ENCODE results near the gene IL1B.

IL1B gene

GRCh38 chr2:112829101-112829960 lies 7.2 kb downstream of the IL1B start:
- no peak for DNase-seq

- DNase-seq: no peak
Observed at GRCh38 chr2:112828251-112828691, 8.3 kb downstream of the IL1B start.

- DNase-seq: no peak
Observed at GRCh38 chr2:112827604-112828185, 8.9 kb downstream of the IL1B start.

GRCh38 chr2:112827009-112827408 lies 9.6 kb downstream of the IL1B start:
- no peak for DNase-seq

- DNase-seq: no peak
Observed at GRCh38 chr2:112825706-112826105, 10.9 kb downstream of the IL1B start.

GRCh38 chr2:112824694-112825085 lies 11.9 kb downstream of the IL1B start:
- no peak for DNase-seq

GRCh38 chr2:112821682-112822081 lies 14.9 kb downstream of the IL1B start:
- DNase-seq: no peak

- DNase-seq: no peak
Observed at GRCh38 chr2:112821142-112821541, 15.4 kb downstream of the IL1B start.

GRCh38 chr2:112820343-112820742 lies 16.2 kb downstream of the IL1B start:
- DNase-seq: no peak

- DNase-seq: no peak
Observed at GRCh38 chr2:112819081-112819480, 17.5 kb downstream of the IL1B start.

GRCh38 chr2:112818094-112818902 lies 18.3 kb downstream of the IL1B start:
- DNase-seq: no peak

GRCh38 chr2:112817082-112817689 lies 19.4 kb downstream of the IL1B start:
- DNase-seq: no peak

- DNase-seq: no peak
Observed at GRCh38 chr2:112814278-112814677, 22.3 kb downstream of the IL1B start.

GRCh38 chr2:112813280-112813966 lies 23.2 kb downstream of the IL1B start:
- no peak for DNase-seq

GRCh38 chr2:112812318-112813267 lies 24.0 kb downstream of the IL1B start:
- DNase-seq: no peak

GRCh38 chr2:112811841-112812306 lies 24.7 kb downstream of the IL1B start:
- no peak for DNase-seq

- no peak for DNase-seq
Observed at GRCh38 chr2:112811276-112811831, 25.2 kb downstream of the IL1B start.

GRCh38 chr2:112809112-112809511 lies 27.5 kb downstream of the IL1B start:
- DNase-seq: no peak

GRCh38 chr2:112807233-112807807 lies 29.3 kb downstream of the IL1B start:
- no peak for DNase-seq

GRCh38 chr2:112805542-112805941 lies 31.0 kb downstream of the IL1B start:
- DNase-seq: no peak
